Trophoblast cell (in vitro differentiated cells and primary cell): ENCODE data around the gene MBD3L2B.
"Not testable (repeated sequence)": the region's sequence is repeated elsewhere in the genome, so short reads cannot be mapped to it uniquely, and the experiment has no call there.

Source experiments
- DNase-seq, 2 donors: peaks; one replicate each; pipeline ENCODE4 v3.0.0-alpha.2; 2016
- H2AFZ ChIP-seq: 2 replicates; pipeline ENCODE4 v1.6.1; 2013; ENCODE audit warnings: low read length, moderate library complexity, mild to moderate bottlenecking; ENCODE audit not compliant: insufficient read depth, poor library complexity
- H2AK5ac ChIP-seq: 2 replicates; pipeline ENCODE4 v1.6.1; 2013; ENCODE audit warnings: mild to moderate bottlenecking, low read length
- H2BK120ac ChIP-seq: 2 replicates; pipeline ENCODE4 v1.6.1; 2013; ENCODE audit warnings: low read length, mild to moderate bottlenecking, moderate library complexity; ENCODE audit not compliant: insufficient read depth, poor library complexity
- H2BK12ac ChIP-seq: 2 replicates; pipeline ENCODE4 v1.6.1; 2013; ENCODE audit warnings: mild to moderate bottlenecking, low read length, moderate library complexity
- H2BK5ac ChIP-seq: 2 replicates; pipeline ENCODE4 v1.6.1; 2013; ENCODE audit warnings: low read length, low read depth, moderate library complexity, mild to moderate bottlenecking; ENCODE audit not compliant: poor library complexity
- H3K14ac ChIP-seq: 2 replicates; pipeline ENCODE4 v1.6.1; 2013; ENCODE audit warnings: mild to moderate bottlenecking, low read length
- H3K18ac ChIP-seq: 2 replicates; pipeline ENCODE4 v1.6.1; 2013; ENCODE audit warnings: mild to moderate bottlenecking, low read length
- H3K23ac ChIP-seq: 2 replicates; pipeline ENCODE4 v1.6.1; 2013; ENCODE audit warnings: low read length
- H3K27ac ChIP-seq: 2 replicates; pipeline ENCODE4 v1.5.1; 2013; ENCODE audit warnings: low read depth, mild to moderate bottlenecking, inconsistent platforms, low read length, moderate library complexity
- H3K27me3 ChIP-seq: 2 replicates; pipeline ENCODE4 v1.6.1; 2013; ENCODE audit warnings: inconsistent platforms, mild to moderate bottlenecking, low read length, moderate library complexity; ENCODE audit not compliant: insufficient read depth
- H3K36me3 ChIP-seq, 2 experiments: 1 replicate in 1 of 2; 2 replicates in 1 of 2; pipeline ENCODE4 v1.6.1; 2013; ENCODE audit warnings: low read length in 2 of 2, mild to moderate bottlenecking in 2 of 2, moderate library complexity in 1 of 2; ENCODE audit not compliant: insufficient read depth in 2 of 2, control insufficient read depth in 1 of 2
- H3K4ac ChIP-seq: 2 replicates; pipeline ENCODE4 v1.6.1; 2013; ENCODE audit warnings: low read depth, mild to moderate bottlenecking, low read length, moderate library complexity
- H3K4me1 ChIP-seq, 2 experiments: 1 replicate in 1 of 2; 2 replicates in 1 of 2; pipeline ENCODE4 v1.6.1; 2013; ENCODE audit warnings: low read length in 2 of 2, mild to moderate bottlenecking in 2 of 2, moderate library complexity in 1 of 2; ENCODE audit not compliant: insufficient read depth in 2 of 2, control insufficient read depth in 1 of 2
- H3K4me2 ChIP-seq: 2 replicates; pipeline ENCODE4 v1.6.1; 2013; ENCODE audit warnings: inconsistent platforms, mild to moderate bottlenecking, low read length, moderate library complexity
- H3K4me3 ChIP-seq: 2 replicates; pipeline ENCODE4 v1.5.1; 2013; ENCODE audit warnings: mild to moderate bottlenecking, low read depth, low read length, inconsistent platforms
- H3K79me1 ChIP-seq: one replicate; pipeline ENCODE4 v1.6.1; 2013; ENCODE audit warnings: low read length
- H3K79me2 ChIP-seq: 2 replicates; pipeline ENCODE4 v1.6.1; 2013; ENCODE audit warnings: low read length, mild to moderate bottlenecking; ENCODE audit not compliant: control insufficient read depth, insufficient read depth, poor library complexity
- H3K9ac ChIP-seq: 2 replicates; pipeline ENCODE4 v1.6.1; 2013; ENCODE audit warnings: mild to moderate bottlenecking, low read length
- H3K9me3 ChIP-seq: 2 replicates; pipeline ENCODE4 v1.6.1; 2013; ENCODE audit warnings: low read depth, mild to moderate bottlenecking, control low read depth, inconsistent platforms, low read length; ENCODE audit not compliant: insufficient read depth
- H4K12ac ChIP-seq: 2 replicates; pipeline ENCODE4 v1.6.1; 2013; ENCODE audit warnings: low read depth, mild to moderate bottlenecking, low read length, moderate library complexity
- H4K8ac ChIP-seq: 2 replicates; pipeline ENCODE4 v1.6.1; 2013; ENCODE audit warnings: low read depth, mild to moderate bottlenecking, low read length, moderate library complexity
- H4K91ac ChIP-seq: one replicate; pipeline ENCODE4 v1.6.1; 2013; ENCODE audit warnings: low read depth, mild to moderate bottlenecking, low read length, moderate library complexity
- WGBS: extraction: QIAGEN DNeasy Blood & Tissue Kit; methylation state at CpG from one replicate; pipeline ENCODE4 v1.1.7; 2013; ENCODE audit warnings: missing lambda C conversion rate; ENCODE audit not compliant: insufficient read length, insufficient coverage; ENCODE audit errors: extremely low coverage; 5-methylcytosine and 5-hydroxymethylcytosine counted together

The MBD3L2B gene

GRCh38 chr19:7054635-7055368 is 33.6 kb upstream of the MBD3L2B start:
- not testable (repeated sequence) for H3K36me3 ChIP-seq, DNase-seq, H2AFZ ChIP-seq, H3K79me1 ChIP-seq, H2BK120ac ChIP-seq, H3K27ac ChIP-seq, H3K4me3 ChIP-seq, H4K91ac ChIP-seq, H3K27me3 ChIP-seq, H3K9me3 ChIP-seq, H3K4me1 ChIP-seq, H4K12ac ChIP-seq, H4K8ac ChIP-seq, H3K9ac ChIP-seq, H2BK12ac ChIP-seq, H3K18ac ChIP-seq, H3K79me2 ChIP-seq, H3K4me2 ChIP-seq, H3K23ac ChIP-seq, H3K4ac ChIP-seq, H2BK5ac ChIP-seq, H2AK5ac ChIP-seq, H3K14ac ChIP-seq
- no CpG with 5 or more reads among the region's 14 CpGs for WGBS

GRCh38 chr19:7052896-7053295 is 31.7 kb upstream of the MBD3L2B start:
- H4K91ac ChIP-seq, H3K79me1 ChIP-seq, H2BK12ac ChIP-seq, H3K36me3 ChIP-seq, H2BK5ac ChIP-seq, H3K27ac ChIP-seq, DNase-seq, H3K9ac ChIP-seq, H3K79me2 ChIP-seq, H2AK5ac ChIP-seq, H3K27me3 ChIP-seq, H3K4me3 ChIP-seq, H3K9me3 ChIP-seq, H2BK120ac ChIP-seq, H4K8ac ChIP-seq, H3K23ac ChIP-seq, H2AFZ ChIP-seq, H3K4me1 ChIP-seq, H3K4me2 ChIP-seq, H4K12ac ChIP-seq, H3K4ac ChIP-seq, H3K14ac ChIP-seq, H3K18ac ChIP-seq: not testable (repeated sequence)
- WGBS: no CpG with 5 or more reads among the region's 7 CpGs

GRCh38 chr19:7051421-7051820 is 30.2 kb upstream of the MBD3L2B start:
- not testable (repeated sequence) for H3K14ac ChIP-seq, H4K91ac ChIP-seq, H2AFZ ChIP-seq, H3K79me2 ChIP-seq, H2BK5ac ChIP-seq, H2BK120ac ChIP-seq, H2BK12ac ChIP-seq, H3K23ac ChIP-seq, H3K4me1 ChIP-seq, H3K4me3 ChIP-seq, H3K4ac ChIP-seq, H3K4me2 ChIP-seq, H3K27ac ChIP-seq, DNase-seq, H3K9ac ChIP-seq, H3K18ac ChIP-seq, H3K9me3 ChIP-seq, H3K27me3 ChIP-seq, H2AK5ac ChIP-seq, H3K36me3 ChIP-seq, H4K12ac ChIP-seq, H3K79me1 ChIP-seq, H4K8ac ChIP-seq
- no CpG with 5 or more reads among the region's 5 CpGs for WGBS

GRCh38 chr19:7049021-7049420 is 27.8 kb upstream of the MBD3L2B start, which contains the start of gene MBD3L2:
TSS of gene MBD3L2 (plus strand) at chr19:7049321. CDS start at chr19:7049374, 53 bp downstream.
- H4K12ac ChIP-seq, H2AFZ ChIP-seq, H3K9ac ChIP-seq, H3K18ac ChIP-seq, H3K4me3 ChIP-seq, H3K79me1 ChIP-seq, H3K14ac ChIP-seq, H2AK5ac ChIP-seq, H3K4me2 ChIP-seq, H2BK5ac ChIP-seq, H3K23ac ChIP-seq, H2BK120ac ChIP-seq, H3K9me3 ChIP-seq, H3K27me3 ChIP-seq, H3K79me2 ChIP-seq, H4K91ac ChIP-seq, H3K4ac ChIP-seq, H3K36me3 ChIP-seq, H4K8ac ChIP-seq, H3K27ac ChIP-seq, H2BK12ac ChIP-seq, H3K4me1 ChIP-seq, DNase-seq: not testable (repeated sequence)
- no CpG with 5 or more reads among the region's 7 CpGs for WGBS
